Small intestine (tissue), 7 donors: Measurements from ENCODE around the gene DMRTB1. TPM values are rescaled to one million over a fixed set of nuclear protein-coding genes. Genes with fewer than 3 reads are reported as not detected.

ENCODE experiments used
- DNase-seq, 2 donors: peaks; one replicate each; pipeline versions ENCODE4 v3.0.0 to v3.0.0-alpha.2; 2013
- FAIRE-seq: peaks from 2 replicates; lab custom pipeline; 2012; peaks lifted over from hg19 to GRCh38; lab: Jason Lieb, UNC
- H3K27ac ChIP-seq, 3 donors: one replicate each; pipeline ENCODE4 v1.5.1; 2013; ENCODE audit warnings: low read length in 2 of 3, mild to moderate bottlenecking in 2 of 3, control low read depth in 1 of 3, inconsistent platforms in 1 of 3, low read depth in 1 of 3, moderate library complexity in 1 of 3
- H3K27me3 ChIP-seq, 3 donors: one replicate each; pipeline ENCODE4 v1.6.1; 2013; ENCODE audit warnings: low read length in 3 of 3, inconsistent platforms in 1 of 3; ENCODE audit not compliant: control insufficient read depth in 3 of 3, insufficient read depth in 3 of 3
- H3K36me3 ChIP-seq, 3 donors: one replicate each; pipeline ENCODE4 v1.6.1; 2013; ENCODE audit warnings: low read length in 3 of 3, inconsistent platforms in 1 of 3, low read depth in 1 of 3, mild to moderate bottlenecking in 1 of 3, moderate library complexity in 1 of 3; ENCODE audit not compliant: control insufficient read depth in 3 of 3, insufficient read depth in 2 of 3
- H3K4me1 ChIP-seq, 3 donors: one replicate each; pipeline ENCODE4 v1.6.1; 2013; ENCODE audit warnings: low read length in 2 of 3, inconsistent platforms in 1 of 3, low read depth in 1 of 3, mild to moderate bottlenecking in 1 of 3, moderate library complexity in 1 of 3; ENCODE audit not compliant: control insufficient read depth in 3 of 3, insufficient read depth in 2 of 3
- H3K4me3 ChIP-seq, 3 donors: one replicate each; pipeline ENCODE4 v1.5.1; 2013; ENCODE audit warnings: low read length in 3 of 3, control low read depth in 1 of 3, inconsistent platforms in 1 of 3, low read depth in 1 of 3, mild to moderate bottlenecking in 1 of 3, moderate library complexity in 1 of 3
- H3K9me3 ChIP-seq, 2 donors: one replicate each; pipeline ENCODE4 v1.6.1; 2013; ENCODE audit warnings: low read depth in 1 of 2, low read length in 1 of 2; ENCODE audit not compliant: control insufficient read depth in 2 of 2, insufficient read depth in 1 of 2
- WGBS, 3 donors: extraction: QIAGEN DNeasy Blood & Tissue Kit; methylation state at CpG; one replicate each; pipeline ENCODE4 v1.1.7; 2013; 5-methylcytosine and 5-hydroxymethylcytosine counted together
- polyA plus RNA-seq, 4 donors: library from polyadenylated mRNA; stranded (reverse) in 3 of 4; unstranded in 1 of 4; fragments of 200-250 nt in 3 of 4; fragments of 120-200 nt in 1 of 4; gene quantifications; one replicate each; pipeline versions ENCODE4 v1.2.1 to v1.2.3, GENCODE V29; 2013
- donor health status: healthy with polysubstance abuse.
- donor health status: control.
- donor health status: control.
- donor health status: Bipolar disorder and iron deficiency.
- donor health status: healthy.

The DMRTB1 gene
- polyA plus RNA-seq, 4 donors, result not detected

- Histone ChIP-seq H3K27me3 (peaks cover 0 to 3% (median 0%) of the 10 kb centered on the region in 3 donors), H3K4me1 (no peaks in the 10 kb centered on the region), H3K27ac (no peak overlapping the region), H3K9me3 (no peaks in the 10 kb centered on the region), H3K36me3 (no peaks in the 10 kb centered on the region), H3K4me3 (no peak overlapping the region)
- FAIRE-seq, result no peak
- no peak for DNase-seq
- 63 to 68% (median 64%) methylated on average over 9 of the region's 9 CpGs for WGBS, 3 donors
Measured at GRCh38 chr1:53498555-53499131, 39.4 kb downstream of the DMRTB1 start.

GRCh38 chr1:53499257-53500203 is 40.3 kb downstream of the DMRTB1 start:
- Histone ChIP-seq H3K27me3 (peaks cover 0 to 3% (median 0%) of the 10 kb centered on the region in 3 donors), H3K9me3 (no peaks in the 10 kb centered on the region), H3K4me1 (no peaks in the 10 kb centered on the region), H3K36me3 (no peaks in the 10 kb centered on the region), H3K27ac (no peak overlapping the region), H3K4me3 (no peak overlapping the region)
- 75 to 83% (median 80%) methylated on average over 20 of the region's 20 CpGs for WGBS, 3 donors
- FAIRE-seq, result no peak
- DNase-seq, result no peak

GRCh38 chr1:53500204-53501064 is 41.2 kb downstream of the DMRTB1 start:
- Histone ChIP-seq H3K9me3 (no peaks in the 10 kb centered on the region), H3K36me3 (no peaks in the 10 kb centered on the region), H3K27me3 (peaks cover 0 to 3% (median 0%) of the 10 kb centered on the region in 3 donors), H3K4me3 (no peak overlapping the region), H3K27ac (no peak overlapping the region), H3K4me1 (no peaks in the 10 kb centered on the region)
- WGBS, 3 donors, result 71 to 77% (median 71%) methylated on average over 33 to 34 of the region's 34 CpGs
- no peak for DNase-seq
- FAIRE-seq, result no peak

- Histone ChIP-seq H3K36me3 (no peaks in the 10 kb centered on the region), H3K27me3 (peaks cover 0 to 3% (median 0%) of the 10 kb centered on the region in 3 donors), H3K4me3 (no peak overlapping the region), H3K4me1 (no peaks in the 10 kb centered on the region), H3K27ac (no peak overlapping the region), H3K9me3 (no peaks in the 10 kb centered on the region)
- FAIRE-seq (no peak), DNase-seq (no peak)
- WGBS, 3 donors, result 45 to 69% (median 53%) methylated on average over 21 of the region's 21 CpGs
Measured at GRCh38 chr1:53501065-53502005, 42.1 kb downstream of the DMRTB1 start.

GRCh38 chr1:53502641-53503432 is 43.6 kb downstream of the DMRTB1 start:
- no peak for FAIRE-seq
- 45 to 63% (median 56%) methylated on average over 7 of the region's 7 CpGs for WGBS, 3 donors
- no peaks in the 10 kb centered on the region for H3K9me3 ChIP-seq
- DNase-seq, result no peak
- H3K36me3 ChIP-seq, result no peaks in the 10 kb centered on the region
- H3K4me3 ChIP-seq, result no peak overlapping the region
- peaks cover 0 to 3% (median 0%) of the 10 kb centered on the region in 3 donors for H3K27me3 ChIP-seq
- no peaks in the 10 kb centered on the region for H3K4me1 ChIP-seq
- H3K27ac ChIP-seq, result no peak overlapping the region

GRCh38 chr1:53503433-53504217 is 44.4 kb downstream of the DMRTB1 start:
- Histone ChIP-seq H3K4me3 (no peak overlapping the region), H3K27ac (no peak overlapping the region), H3K4me1 (no peaks in the 10 kb centered on the region), H3K27me3 (peaks cover 0 to 3% (median 0%) of the 10 kb centered on the region in 3 donors), H3K36me3 (no peaks in the 10 kb centered on the region), H3K9me3 (no peaks in the 10 kb centered on the region)
- 74 to 80% (median 78%) methylated on average over 27 of the region's 27 CpGs for WGBS, 3 donors
- FAIRE-seq (no peak), DNase-seq (no peak)
